Heart left ventricle (tissue), 13 donors: Measurements from ENCODE around the gene GALP.

Experiments
- CTCF ChIP-seq, 12 donors: fragments of 200-600 bp; sonication (generic) in 4 of 12; IDR thresholded peaks; one replicate each; pipeline versions ENCODE4 v1.5.0 to v1.8.0; 2018 to 2022; ENCODE audit warnings: antibody characterized with exemption in 12 of 12, mild to moderate bottlenecking in 5 of 12
- POLR2A ChIP-seq, 2 donors: fragments of 450-650 bp; IDR thresholded peaks; one replicate each; pipeline ENCODE4 v1.6.1; 2017; ENCODE audit warnings: antibody characterized with exemption in 2 of 2, mild to moderate bottlenecking in 2 of 2, moderate library complexity in 2 of 2
- donor health status: ischemic (EF 13 %, LVEDD 7.1; RV severe dilation, severe dysfunction).
- donor health status: DM: no; HTN: yes; CAD: no.
- donor health status: DM: no; HTN: no; CAD: no.
- donor health status: ischemic (EF 25% LVEDD 6.9; RV normal size, moderate dysfunction).
- donor health status: ischemic (EF 25% LVEDD 5.7; RV mildly dilated, moderate dysfunction).
- donor health status: ischemic (EF 35%, LVEDD 5.7; RV mildly dilated, moderate dysfunction).
- donor health status: nonischemic (EF 11% LVEDD 7.7; RV severe dilation, severe dysfunction).
- donor health status: DM: yes; HTN: yes; CAD: no.
- donor health status: PGD.
- donor health status: ischemic (EF 29% LVEDD 5.4; RV normal size, mild dysfunction).
- donor health status: nonischemic (EF 23%, LVEDD 6.1; RV moderate dilation, normal function).

GRCh38 chr19:56133858-56134653, 41.8 kb upstream of the GALP start:
- TF ChIP-seq CTCF (IDR thresholded peaks at IDR 0.05) (no peak), POLR2A (IDR thresholded peaks at IDR 0.05) (no peak)
